Eye (tissue), 1 donor: ENCODE results near the gene ADGRB2.
A peak's percentile ranks its signal among the peaks of the same experiment; 100 is the strongest.

Experiments
- DNase-seq: peaks from one replicate; pipeline ENCODE4 v3.0.0-alpha.2; 2015

The ADGRB2 gene

GRCh38 chr1:31782421-31783410 is 18.6 kb upstream of the ADGRB2 start:
- DNase-seq, result peak; percentile 62

GRCh38 chr1:31781756-31782371 is 17.7 kb upstream of the ADGRB2 start:
- peak; percentile 80 for DNase-seq

GRCh38 chr1:31781138-31781755 is 17.1 kb upstream of the ADGRB2 start:
- DNase-seq, result peak; percentile 60

GRCh38 chr1:31780632-31781031 is 16.5 kb upstream of the ADGRB2 start:
- no peak for DNase-seq

- DNase-seq, result no peak
Measured at GRCh38 chr1:31779687-31780086, 15.5 kb upstream of the ADGRB2 start.

- no peak for DNase-seq
Measured at GRCh38 chr1:31778763-31779488, 14.8 kb upstream of the ADGRB2 start.

GRCh38 chr1:31776516-31776915 is 12.4 kb upstream of the ADGRB2 start:
- DNase-seq, result peak; percentile 32

- DNase-seq, result no peak
Measured at GRCh38 chr1:31776032-31776431, 11.9 kb upstream of the ADGRB2 start.

GRCh38 chr1:31775210-31775999 is 11.3 kb upstream of the ADGRB2 start:
- peak; percentile 37 for DNase-seq

GRCh38 chr1:31774495-31774894 is 10.4 kb upstream of the ADGRB2 start:
- DNase-seq, result no peak

GRCh38 chr1:31773861-31774260 is 9.7 kb upstream of the ADGRB2 start:
- DNase-seq, result no peak

- no peak for DNase-seq
Measured at GRCh38 chr1:31772669-31773248, 8.6 kb upstream of the ADGRB2 start.

- peak; percentile 67 for DNase-seq
Measured at GRCh38 chr1:31771891-31772668, 7.9 kb upstream of the ADGRB2 start.

GRCh38 chr1:31769720-31770390 is 5.7 kb upstream of the ADGRB2 start:
- no peak for DNase-seq

- DNase-seq, result no peak
Measured at GRCh38 chr1:31768939-31769704, 5.0 kb upstream of the ADGRB2 start.

- no peak for DNase-seq
Measured at GRCh38 chr1:31768407-31768907, 4.3 kb upstream of the ADGRB2 start.

GRCh38 chr1:31767225-31767624 is 3.1 kb upstream of the ADGRB2 start:
- DNase-seq, result no peak

- DNase-seq, result no peak
Measured at GRCh38 chr1:31765516-31765915, 1.4 kb upstream of the ADGRB2 start.

- DNase-seq, result peak; percentile 75
Measured at GRCh38 chr1:31765041-31765467, 914 bp upstream of the ADGRB2 start.
